Endodermal cell (in vitro differentiated cells): ENCODE data around the gene NEK4. TPM values are rescaled to one million over a fixed set of nuclear protein-coding genes. Genes with fewer than 3 reads are reported as not detected.
"Not testable (repeated sequence)": the region's sequence is repeated elsewhere in the genome, so short reads cannot be mapped to it uniquely, and the experiment has no call there.

Experiments
- DNase-seq: peaks from one replicate; pipeline ENCODE4 v3.0.0-alpha.2; 2017
- H3K27ac ChIP-seq: 2 replicates; pipeline ENCODE4 v1.5.1; 2013; ENCODE audit warnings: mild to moderate bottlenecking, low read depth, low read length, moderate library complexity
- H3K27me3 ChIP-seq: 2 replicates; pipeline ENCODE4 v1.6.1; 2013; ENCODE audit warnings: mild to moderate bottlenecking, low read length, moderate library complexity; ENCODE audit not compliant: insufficient read depth, control insufficient read depth, poor library complexity, severe bottlenecking
- H3K36me3 ChIP-seq: 2 replicates; pipeline ENCODE4 v1.7.0; 2013; ENCODE audit warnings: mild to moderate bottlenecking, low read length, moderate library complexity; ENCODE audit not compliant: control insufficient read depth, insufficient read depth
- H3K4me1 ChIP-seq: one replicate; pipeline ENCODE4 v1.7.0; 2013; ENCODE audit warnings: low read length; ENCODE audit not compliant: control insufficient read depth, insufficient read depth
- H3K4me3 ChIP-seq: 2 replicates; pipeline ENCODE4 v1.5.1; 2013; ENCODE audit warnings: mild to moderate bottlenecking, low read length, moderate library complexity
- H3K9ac ChIP-seq: 2 replicates; pipeline ENCODE4 v1.6.1; 2013; ENCODE audit warnings: mild to moderate bottlenecking, low read length, moderate library complexity; ENCODE audit not compliant: poor library complexity, severe bottlenecking; ENCODE audit errors: extremely low read depth
- H3K9me3 ChIP-seq: 2 replicates; pipeline ENCODE4 v1.6.1; 2013; ENCODE audit warnings: mild to moderate bottlenecking, low read length, moderate library complexity; ENCODE audit not compliant: control insufficient read depth
- H3K27ac Mint-ChIP-seq: 2 replicates; pipeline ENCODE4 v1.8.0; 2020; ENCODE audit warnings: mixed read lengths
- H3K27me3 Mint-ChIP-seq: 2 replicates; pipeline ENCODE4 v1.8.0; 2021; ENCODE audit warnings: mild to moderate bottlenecking, mixed read lengths; ENCODE audit not compliant: insufficient read depth
- H3K36me3 Mint-ChIP-seq: 2 replicates; pipeline ENCODE4 v1.8.0; 2020; ENCODE audit warnings: low read depth, mixed read lengths
- H3K4me1 Mint-ChIP-seq: 2 replicates; pipeline ENCODE4 v1.8.0; 2020; ENCODE audit warnings: mixed read lengths
- H3K4me3 Mint-ChIP-seq: 2 replicates; pipeline ENCODE4 v1.8.0; 2020; ENCODE audit warnings: mild to moderate bottlenecking, moderate library complexity, mixed read lengths
- H3K9me3 Mint-ChIP-seq: 2 replicates; pipeline ENCODE4 v1.8.0; 2020; ENCODE audit warnings: mild to moderate bottlenecking, mixed read lengths
- CTCF ChIP-seq: fragments of 200-600 bp; sonication (generic); conservative IDR thresholded peaks from 2 replicates; pipeline ENCODE4 v1.5.0; 2021; ENCODE audit warnings: antibody characterized with exemption, mild to moderate bottlenecking
- WGBS, 2 experiments: methylation state at CpG; one replicate each; pipeline versions ENCODE4 v1.1.5 to v1.1.7; 2013; ENCODE audit warnings: missing lambda C conversion rate in 2 of 2, mixed read lengths in 1 of 2; ENCODE audit not compliant: insufficient coverage in 1 of 2, insufficient read length in 1 of 2; 5-methylcytosine and 5-hydroxymethylcytosine counted together
- total RNA-seq, 2 donors: library from RNA; stranded (reverse); fragmentation: NEBNext Ultra II Directional in 1 of 2; extraction: Animal tissue kit (Norgen Biotek cat#: 25700) in 1 of 2; gene quantifications; 2 replicates in 1 of 2; 3 replicates in 1 of 2; pipeline ENCODE4 v1.2.1, GENCODE V29; 2021

The NEK4 gene
- total RNA-seq, 2 donors from 2014 or later = 44.2 to 49.5 TPM

GRCh38 chr3:52678265-52679198 lies 92.2 kb downstream of the NEK4 start:
- DNase-seq = no peak
- no peaks in the 10 kb centered on the region for H3K4me1 ChIP-seq
- Mint-ChIP-seq H3K27me3 (no peaks in the 10 kb centered on the region), H3K27ac (no peak overlapping the region), H3K4me1 (peaks cover 4% of the 10 kb centered on the region), H3K9me3 (no peaks in the 10 kb centered on the region), H3K4me3 (no peak overlapping the region), H3K36me3 (peaks cover 51% of the 10 kb centered on the region)
- no peaks in the 10 kb centered on the region for H3K27me3 ChIP-seq
- TF ChIP-seq CTCF = no peak
- peaks cover 65% of the 10 kb centered on the region for H3K36me3 ChIP-seq
- no peak overlapping the region for H3K9ac ChIP-seq
- H3K27ac ChIP-seq = no peak overlapping the region
- H3K9me3 ChIP-seq = no peaks in the 10 kb centered on the region
- WGBS, 2 experiments = 96 to 100% methylated on average over 5 to 6 of the region's 6 CpGs
- H3K4me3 ChIP-seq = no peak overlapping the region

GRCh38 chr3:52676201-52676600 lies 94.5 kb downstream of the NEK4 start:
- peaks cover 69% of the 10 kb centered on the region for H3K36me3 ChIP-seq
- not testable (repeated sequence) for H3K27me3 ChIP-seq, DNase-seq, H3K4me3 Mint-ChIP-seq, H3K4me1 Mint-ChIP-seq, H3K27ac ChIP-seq, H3K9me3 ChIP-seq, H3K4me3 ChIP-seq, H3K27me3 Mint-ChIP-seq, H3K9ac ChIP-seq, H3K9me3 Mint-ChIP-seq, H3K4me1 ChIP-seq, H3K27ac Mint-ChIP-seq
- peaks cover 66% of the 10 kb centered on the region for H3K36me3 Mint-ChIP-seq
- 92 to 100% methylated on average over 3 of the region's 3 CpGs for WGBS, 2 experiments

- no peaks in the 10 kb centered on the region for H3K27me3 Mint-ChIP-seq
- Histone ChIP-seq H3K9ac (no peak overlapping the region), H3K36me3 (peaks cover 68% of the 10 kb centered on the region), H3K27ac (no peak overlapping the region), H3K4me1 (no peaks in the 10 kb centered on the region), H3K9me3 (no peaks in the 10 kb centered on the region), H3K27me3 (no peaks in the 10 kb centered on the region), H3K4me3 (no peak overlapping the region)
- TF ChIP-seq CTCF = no peak
- no peaks in the 10 kb centered on the region for H3K4me1 Mint-ChIP-seq
- no peak overlapping the region for H3K4me3 Mint-ChIP-seq
- DNase-seq = no peak
- peaks cover 50% of the 10 kb centered on the region for H3K36me3 Mint-ChIP-seq
- WGBS, 2 experiments = 91 to 92% methylated on average over 1 of the region's 1 CpG
- no peaks in the 10 kb centered on the region for H3K9me3 Mint-ChIP-seq
- no peak overlapping the region for H3K27ac Mint-ChIP-seq
These were observed 99.1 kb downstream of the NEK4 start for GRCh38 chr3:52671676-52672075.
